HEK293T (cell line): ENCODE measurements around the gene CDH4.
A peak's percentile ranks its signal among the peaks of the same experiment; 100 is the strongest.

Experiments
- CTCF ChIA-PET: fragments of 350-600 bp; formaldehyde crosslinking; extraction: SDS; loops from one replicate; lab custom pipeline; 2021; ENCODE audit warnings: antibody characterized with exemption, inconsistent platforms; lab: Yijun Ruan, JAX
- POLR2A ChIA-PET: fragments of 350-600 bp; formaldehyde crosslinking; extraction: SDS; loops from one replicate; lab custom pipeline; 2020; ENCODE audit warnings: antibody characterized with exemption, inconsistent platforms; lab: Yijun Ruan, JAX
- DNase-seq: peaks from one replicate; pipeline ENCODE4 v3.0.0; 2012; ENCODE audit warnings: mixed read lengths; ENCODE audit errors: extremely low spot score
- ARNT ChIP-seq: fragments of 450-650 bp; IDR thresholded peaks from 2 replicates; pipeline ENCODE4 v1.6.1; 2017; ENCODE audit warnings: mild to moderate bottlenecking
- BHLHE40 ChIP-seq: fragments of 450-650 bp; IDR thresholded peaks from 2 replicates; pipeline ENCODE4 v1.6.1; 2016; ENCODE audit warnings: mild to moderate bottlenecking, moderate library complexity, borderline replicate concordance
- CTBP1 ChIP-seq: fragments of 450-650 bp; IDR thresholded peaks from 2 replicates; pipeline ENCODE4 v1.6.1; 2016; ENCODE audit warnings: borderline replicate concordance
- ELF4 ChIP-seq: fragments of 450-650 bp; IDR thresholded peaks from 2 replicates; pipeline ENCODE4 v1.6.1; 2017; ENCODE audit warnings: antibody characterized with exemption
- FOXA1 ChIP-seq: fragments of 450-650 bp; IDR thresholded peaks from 2 replicates; pipeline ENCODE4 v1.6.1; 2016; ENCODE audit warnings: mild to moderate bottlenecking
- FOXK2 ChIP-seq: fragments of 450-650 bp; IDR thresholded peaks from 2 replicates; pipeline ENCODE4 v1.6.1; 2016; ENCODE audit warnings: mild to moderate bottlenecking
- FOXM1 ChIP-seq: fragments of 450-650 bp; IDR thresholded peaks from 2 replicates; pipeline ENCODE4 v1.6.1; 2017; ENCODE audit warnings: mild to moderate bottlenecking, borderline replicate concordance
- HDGF ChIP-seq: fragments of 450-650 bp; IDR thresholded peaks from 2 replicates; pipeline ENCODE4 v1.6.1; 2017; ENCODE audit warnings: antibody characterized with exemption, borderline replicate concordance
- L3MBTL2 ChIP-seq: fragments of 450-650 bp; conservative IDR thresholded peaks from 2 replicates; pipeline ENCODE4 v1.6.1; 2016; ENCODE audit warnings: mild to moderate bottlenecking
- LEF1 ChIP-seq: fragments of 450-650 bp; IDR thresholded peaks from 2 replicates; pipeline ENCODE4 v1.6.1; 2017; ENCODE audit warnings: mild to moderate bottlenecking, borderline replicate concordance
- NFRKB ChIP-seq: fragments of 450-650 bp; IDR thresholded peaks from 2 replicates; pipeline ENCODE4 v1.6.1; 2016; ENCODE audit warnings: mild to moderate bottlenecking, moderate library complexity
- SP1 ChIP-seq: fragments of 450-650 bp; IDR thresholded peaks from 2 replicates; pipeline ENCODE4 v1.6.1; 2017
- SUZ12 ChIP-seq: fragments of 450-650 bp; IDR thresholded peaks from 2 replicates; pipeline ENCODE4 v1.6.1; 2016; ENCODE audit warnings: mild to moderate bottlenecking
- TARDBP ChIP-seq: fragments of 450-650 bp; IDR thresholded peaks from 2 replicates; pipeline ENCODE4 v1.6.1; 2016
- ZNF384 ChIP-seq: fragments of 450-650 bp; IDR thresholded peaks from 2 replicates; pipeline ENCODE4 v1.6.1; 2016
- TF ChIP-seq, protein P1 (sequence below): fragments of 450-650 bp; IDR thresholded peaks from 2 replicates; pipeline ENCODE4 v1.6.1; 2016

CDH4 gene

DNA sequence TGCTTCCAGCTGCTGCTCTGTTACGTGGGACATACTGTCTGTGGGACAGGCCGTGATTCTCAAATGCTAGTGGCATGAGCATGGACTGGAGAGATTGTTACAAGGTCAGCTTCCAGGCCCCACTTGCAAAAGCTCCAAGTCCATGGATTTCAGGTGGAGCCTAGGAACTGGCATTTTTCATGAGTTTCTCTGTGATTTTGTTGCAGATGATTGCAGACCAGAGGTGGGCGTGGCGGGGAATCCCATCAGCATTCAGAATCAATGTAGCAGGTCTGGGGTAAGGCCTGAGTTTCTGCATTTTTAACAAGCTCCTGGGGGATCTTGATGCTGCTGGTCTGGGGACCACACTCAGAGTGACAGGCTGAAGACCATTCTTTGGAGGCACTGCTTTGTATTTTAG lies 2.4 kb upstream of the CDH4 start:
- ChIA-PET CTCF (no interaction called here), POLR2A (no interaction called here)
- TF ChIP-seq FOXK2, result no peak
- no peak for TF ChIP-seq LEF1
- no peak for TF ChIP-seq L3MBTL2
- no peak for TF ChIP-seq HDGF
- no peak for TF ChIP-seq SP1
- TF ChIP-seq ARNT, result no peak
- no peak for TF ChIP-seq FOXM1
- TF ChIP-seq SUZ12, result no peak
- TF ChIP-seq FOXA1, result no peak
- no peak for TF ChIP-seq ZNF384
- TF ChIP-seq ELF4, result no peak
- no peak for TF ChIP-seq NFRKB
- no peak for TF ChIP-seq CTBP1
- TF ChIP-seq, protein P1, sequence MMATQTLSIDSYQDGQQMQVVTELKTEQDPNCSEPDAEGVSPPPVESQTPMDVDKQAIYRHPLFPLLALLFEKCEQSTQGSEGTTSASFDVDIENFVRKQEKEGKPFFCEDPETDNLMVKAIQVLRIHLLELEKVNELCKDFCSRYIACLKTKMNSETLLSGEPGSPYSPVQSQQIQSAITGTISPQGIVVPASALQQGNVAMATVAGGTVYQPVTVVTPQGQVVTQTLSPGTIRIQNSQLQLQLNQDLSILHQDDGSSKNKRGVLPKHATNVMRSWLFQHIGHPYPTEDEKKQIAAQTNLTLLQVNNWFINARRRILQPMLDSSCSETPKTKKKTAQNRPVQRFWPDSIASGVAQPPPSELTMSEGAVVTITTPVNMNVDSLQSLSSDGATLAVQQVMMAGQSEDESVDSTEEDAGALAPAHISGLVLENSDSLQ, result no peak
- TF ChIP-seq BHLHE40, result no peak
- no peak for TF ChIP-seq TARDBP
- DNase-seq, result no peak

DNA sequence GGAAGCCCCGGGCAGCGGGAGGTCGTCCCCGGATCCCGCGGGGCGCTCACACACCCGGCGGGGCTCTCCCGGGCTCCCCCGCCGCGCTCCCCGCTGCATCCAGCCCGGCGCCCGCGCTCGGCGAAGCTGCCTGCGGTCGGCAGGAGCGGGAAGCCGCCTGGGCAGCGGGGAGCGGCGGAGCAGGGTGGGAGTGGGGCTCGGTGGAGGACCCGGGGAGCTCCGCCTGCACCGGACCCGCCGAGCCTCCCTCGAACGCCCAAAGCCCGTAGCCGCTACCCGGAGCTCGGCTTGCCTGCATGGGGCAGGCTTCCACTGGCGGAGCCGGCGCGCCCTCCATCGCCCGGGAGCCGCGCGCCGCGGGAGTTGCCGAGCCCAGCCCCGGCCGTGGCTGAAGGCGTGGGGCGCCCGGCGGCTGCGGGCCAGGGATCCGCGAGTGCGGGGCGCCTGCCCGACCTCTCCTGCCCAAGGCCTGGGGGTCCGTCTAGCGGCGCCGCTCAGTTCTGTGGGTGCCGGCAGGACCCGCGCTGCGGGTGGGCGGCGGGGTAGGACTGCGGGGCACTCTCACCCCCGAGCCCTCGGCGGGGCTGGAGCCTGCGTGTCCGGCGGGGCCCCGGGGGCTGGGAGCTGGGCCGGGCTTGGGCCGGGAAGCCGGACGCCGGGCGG lies 671 bp downstream of the CDH4 start:
- TF ChIP-seq SUZ12 (no peak), TARDBP (no peak), FOXK2 (no peak), FOXM1 (no peak), ARNT (no peak), L3MBTL2 (no peak), NFRKB (no peak), BHLHE40 (no peak), CTBP1 (no peak)
- ChIA-PET POLR2A (no interaction called here), CTCF (interaction anchor here (3.4 kb wide), 1 partner anchor 9 kb away, joined by 12 read pairs; no protein-coding TSS in a partner anchor)
- DNase-seq, result peak; percentile 25

DNA sequence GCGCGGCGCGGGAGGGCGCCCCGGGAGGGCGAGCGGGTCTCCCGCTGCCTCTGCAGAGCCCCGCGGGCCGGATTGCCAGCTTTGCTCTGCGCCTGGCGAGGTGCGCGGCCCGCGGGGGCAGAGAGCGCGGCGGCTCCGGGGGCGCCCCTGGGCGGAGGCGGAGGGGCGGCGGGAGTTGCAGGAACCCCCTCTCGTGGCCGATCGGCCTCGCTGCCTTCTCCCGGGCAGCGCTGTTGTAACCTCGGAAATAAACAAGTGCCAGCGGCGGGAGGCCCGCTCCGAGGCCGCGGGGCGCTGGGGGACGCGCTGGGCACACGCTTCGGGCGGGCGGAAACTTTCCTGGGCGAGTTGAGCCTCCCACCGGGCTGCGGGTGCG lies 1.2 kb downstream of the CDH4 start:
- TF ChIP-seq FOXK2 (no peak), FOXA1 (no peak), ZNF384 (no peak), BHLHE40 (no peak), SUZ12 (no peak), SP1 (no peak), HDGF (no peak), TARDBP (no peak), LEF1 (no peak), ARNT (no peak), CTBP1 (no peak)
- TF ChIP-seq, protein P1, result no peak
- CTCF ChIA-PET, result interaction anchor here (0.8 to 3.4 kb wide), 2 partner anchors 9 to 1195 kb away, joined by 3 to 12 read pairs; no protein-coding TSS in a partner anchor
- DNase-seq, result peak; percentile 40
- POLR2A ChIA-PET, result no interaction called here

DNA sequence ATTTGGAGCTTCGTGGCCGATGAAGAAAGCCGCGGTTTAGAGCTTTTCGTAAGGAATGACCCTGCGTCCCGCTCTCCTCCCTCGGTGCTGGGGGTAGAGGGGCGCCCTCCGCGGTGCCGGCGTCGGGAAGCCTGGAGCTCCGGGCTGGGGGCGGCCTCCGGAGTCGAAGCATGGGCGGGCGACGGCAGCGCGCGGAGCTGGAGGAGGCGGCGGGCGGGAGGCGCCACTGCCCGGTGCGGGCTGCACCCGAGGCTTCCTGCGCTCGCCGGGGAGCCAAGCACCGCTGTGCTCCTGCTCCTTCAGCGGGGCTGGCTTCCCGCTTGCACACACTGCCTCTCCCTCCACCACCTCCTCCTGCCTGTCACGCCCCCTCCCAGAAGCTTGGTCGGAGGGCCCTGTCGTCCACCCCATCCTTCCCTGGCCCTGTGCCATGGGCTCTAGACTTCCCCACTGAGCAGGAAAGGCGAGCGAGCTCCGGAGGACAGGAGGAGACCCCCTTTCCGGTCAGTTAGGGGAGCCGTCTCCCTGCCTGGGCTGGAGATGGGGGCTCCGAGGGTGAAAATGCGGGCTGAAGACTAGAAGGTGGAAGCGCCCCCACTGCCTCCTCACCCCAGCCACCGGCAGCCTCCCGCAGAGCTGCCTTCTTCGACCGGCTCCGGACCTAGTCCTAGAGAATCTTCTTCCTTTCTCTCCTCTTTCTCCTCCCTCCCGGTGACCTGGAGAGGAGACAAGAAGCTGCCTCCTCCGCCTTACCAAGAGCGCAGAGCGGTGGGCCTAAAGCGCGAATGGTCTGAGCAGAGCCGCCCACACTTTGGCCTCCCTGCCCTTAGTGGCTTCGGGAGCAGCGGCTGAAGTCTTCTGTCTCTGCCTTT lies 1.8 kb downstream of the CDH4 start:
- ChIA-PET POLR2A (no interaction called here), CTCF (interaction anchor here (0.8 to 3.4 kb wide), 4 partner anchors 8 to 1196 kb away, joined by 3 to 12 read pairs (median 3); no protein-coding TSS in a partner anchor)
- no peak for TF ChIP-seq SP1
- TF ChIP-seq LEF1, result no peak
- no peak for TF ChIP-seq FOXM1
- no peak for TF ChIP-seq BHLHE40
- peak; percentile 31 for DNase-seq

DNA sequence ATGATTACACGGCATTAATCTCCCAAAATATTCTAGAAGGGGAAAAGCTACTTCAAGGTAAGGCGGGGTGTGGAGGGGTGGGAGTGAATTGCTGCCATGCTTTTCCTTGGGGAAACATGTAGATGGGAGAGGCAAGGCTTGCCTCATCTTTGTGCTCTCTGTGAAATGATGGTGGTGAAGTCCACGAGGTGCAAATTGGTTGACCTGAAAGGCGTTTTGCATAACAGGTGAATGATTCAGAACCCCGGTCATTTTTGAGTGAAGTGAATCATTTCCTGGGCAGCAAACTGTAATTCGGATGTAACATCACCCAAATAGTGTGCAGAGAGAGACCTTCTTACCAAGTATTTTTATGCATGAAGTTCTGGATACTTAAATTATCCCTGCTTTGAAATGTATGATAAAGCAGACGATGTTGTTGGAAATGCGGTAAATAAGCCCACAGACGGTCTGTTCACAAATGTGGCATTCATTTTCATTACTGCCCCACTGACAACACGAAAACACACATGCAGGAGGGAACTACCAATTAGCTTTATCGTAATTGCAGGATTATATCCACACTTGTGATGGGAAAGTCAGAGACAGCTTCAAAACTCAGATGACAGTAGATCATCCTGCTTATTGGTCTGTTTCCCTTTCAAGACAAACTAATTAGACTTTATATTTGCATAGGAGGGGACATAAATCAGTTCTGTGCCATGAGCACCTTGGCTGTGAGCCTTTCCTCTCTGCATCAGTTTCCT lies 3.0 kb downstream of the CDH4 start:
- TF ChIP-seq BHLHE40, result no peak
- no peak for TF ChIP-seq ELF4
- no peak for TF ChIP-seq ARNT
- no peak for TF ChIP-seq HDGF
- TF ChIP-seq LEF1, result no peak
- no peak for TF ChIP-seq CTBP1
- no peak for TF ChIP-seq NFRKB
- TF ChIP-seq SUZ12, result no peak
- no peak for TF ChIP-seq L3MBTL2
- no peak for TF ChIP-seq FOXA1
- TF ChIP-seq FOXK2, result no peak
- no peak for TF ChIP-seq ZNF384
- TF ChIP-seq, protein P1, result no peak
- TF ChIP-seq TARDBP, result no peak
- TF ChIP-seq SP1, result no peak
- ChIA-PET CTCF (no interaction called here), POLR2A (no interaction called here)
- no peak for DNase-seq
